Activated naive CD4-positive, alpha-beta T cell treated with anti-CD3 and anti-CD28 coated beads, Interleukin-2, amount 10 ng/mL, durations not matched to agents 7 days and 5 days (primary cell): Measurements from ENCODE around the gene PPP1R17.

Experiments
- CTCF ChIA-PET: fragments of 350-600 bp; sonication (Branson Sonifier 250); formaldehyde crosslinking; loops from one replicate; lab custom pipeline; 2021; ENCODE audit warnings: antibody characterized with exemption; lab: Charles Lee
- DNase-seq: peaks from one replicate; pipeline ENCODE4 v3.0.0-alpha.2; 2020
- H3K27ac Mint-ChIP-seq: one replicate; pipeline ENCODE4 v1.8.0; 2021; ENCODE audit warnings: mild to moderate bottlenecking, moderate library complexity, mixed read lengths
- H3K27me3 Mint-ChIP-seq: one replicate; pipeline ENCODE4 v1.8.0; 2021; ENCODE audit warnings: mild to moderate bottlenecking, mixed read lengths
- H3K36me3 Mint-ChIP-seq: one replicate; pipeline ENCODE4 v1.8.0; 2021; ENCODE audit warnings: mixed read lengths
- H3K4me1 Mint-ChIP-seq: one replicate; pipeline ENCODE4 v1.8.0; 2021; ENCODE audit warnings: mixed read lengths
- H3K4me3 Mint-ChIP-seq: one replicate; pipeline ENCODE4 v1.8.0; 2021; ENCODE audit warnings: mild to moderate bottlenecking, moderate library complexity, mixed read lengths
- H3K9me3 Mint-ChIP-seq: one replicate; pipeline ENCODE4 v1.8.0; 2021; ENCODE audit warnings: mixed read lengths

PPP1R17 gene

GRCh38 chr7:31687024-31687748 is at the start of gene PPP1R17:
Gene PPP1R17 (plus strand): TSS chr7:31687215. CDS start chr7:31692442, 5,227 bp downstream.
- no peaks in the 10 kb centered on the region for H3K27me3 Mint-ChIP-seq
- H3K9me3 Mint-ChIP-seq, result no peaks in the 10 kb centered on the region
- H3K27ac Mint-ChIP-seq, result no peak within 1 kb of the TSS
- H3K36me3 Mint-ChIP-seq, result no peaks in the 10 kb centered on the region
- H3K4me1 Mint-ChIP-seq, result no peaks in the 10 kb centered on the region
- DNase-seq, result no peak
- CTCF ChIA-PET, result no interaction called here
- no peak within 1 kb of the TSS for H3K4me3 Mint-ChIP-seq

GRCh38 chr7:31640381-31640780 is 46.6 kb upstream of the PPP1R17 start:
- no peaks in the 10 kb centered on the region for H3K9me3 Mint-ChIP-seq
- no peak for DNase-seq

GRCh38 chr7:31642681-31643115 is 44.3 kb upstream of the PPP1R17 start:
- no peaks in the 10 kb centered on the region for H3K9me3 Mint-ChIP-seq
- no peak overlapping the region for H3K4me3 Mint-ChIP-seq
- DNase-seq, result no peak
- CTCF ChIA-PET, result no interaction called here
- no peaks in the 10 kb centered on the region for H3K4me1 Mint-ChIP-seq
- no peak overlapping the region for H3K27ac Mint-ChIP-seq
- no peaks in the 10 kb centered on the region for H3K36me3 Mint-ChIP-seq
- no peaks in the 10 kb centered on the region for H3K27me3 Mint-ChIP-seq

More at GRCh38 chr7:31640381-31640780, 46.6 kb upstream of the PPP1R17 start:
- Mint-ChIP-seq H3K4me1 (no peaks in the 10 kb centered on the region), H3K27me3 (no peaks in the 10 kb centered on the region), H3K27ac (no peak overlapping the region), H3K36me3 (no peaks in the 10 kb centered on the region), H3K4me3 (no peak overlapping the region)
- CTCF ChIA-PET, result interaction anchor here (1.1 kb wide), 1 partner anchor 702 kb away, joined by 3 read pairs; no protein-coding TSS in a partner anchor

- Mint-ChIP-seq H3K27ac (no peak overlapping the region), H3K27me3 (no peaks in the 10 kb centered on the region), H3K36me3 (no peaks in the 10 kb centered on the region), H3K9me3 (no peaks in the 10 kb centered on the region), H3K4me1 (no peaks in the 10 kb centered on the region), H3K4me3 (no peak overlapping the region)
- no peak for DNase-seq
- CTCF ChIA-PET, result no interaction called here
Measured at GRCh38 chr7:31646942-31647341, 40.1 kb upstream of the PPP1R17 start.

- no peak overlapping the region for H3K4me3 Mint-ChIP-seq
- DNase-seq, result no peak
- no peaks in the 10 kb centered on the region for H3K4me1 Mint-ChIP-seq
- no peak overlapping the region for H3K27ac Mint-ChIP-seq
- no peaks in the 10 kb centered on the region for H3K36me3 Mint-ChIP-seq
- CTCF ChIA-PET, result no interaction called here
- no peaks in the 10 kb centered on the region for H3K27me3 Mint-ChIP-seq
- no peaks in the 10 kb centered on the region for H3K9me3 Mint-ChIP-seq
Measured at GRCh38 chr7:31647511-31647910, 39.5 kb upstream of the PPP1R17 start.

- CTCF ChIA-PET, result no interaction called here
- Mint-ChIP-seq H3K9me3 (no peaks in the 10 kb centered on the region), H3K27me3 (no peaks in the 10 kb centered on the region), H3K36me3 (no peaks in the 10 kb centered on the region), H3K4me1 (no peaks in the 10 kb centered on the region), H3K27ac (no peak overlapping the region), H3K4me3 (no peak overlapping the region)
- DNase-seq, result no peak
Measured at GRCh38 chr7:31648288-31648687, 38.7 kb upstream of the PPP1R17 start.

- no peak overlapping the region for H3K27ac Mint-ChIP-seq
- CTCF ChIA-PET, result no interaction called here
- no peak overlapping the region for H3K4me3 Mint-ChIP-seq
- no peaks in the 10 kb centered on the region for H3K36me3 Mint-ChIP-seq
- no peak for DNase-seq
- no peaks in the 10 kb centered on the region for H3K9me3 Mint-ChIP-seq
- H3K27me3 Mint-ChIP-seq, result no peaks in the 10 kb centered on the region
- no peaks in the 10 kb centered on the region for H3K4me1 Mint-ChIP-seq
Measured at GRCh38 chr7:31648880-31649279, 38.1 kb upstream of the PPP1R17 start.

- DNase-seq, result no peak
- Mint-ChIP-seq H3K4me1 (no peaks in the 10 kb centered on the region), H3K27me3 (no peaks in the 10 kb centered on the region), H3K4me3 (no peak overlapping the region), H3K36me3 (no peaks in the 10 kb centered on the region), H3K9me3 (no peaks in the 10 kb centered on the region), H3K27ac (no peak overlapping the region)
- CTCF ChIA-PET, result no interaction called here
Measured at GRCh38 chr7:31651234-31652062, 35.6 kb upstream of the PPP1R17 start.

- Mint-ChIP-seq H3K27ac (no peak overlapping the region), H3K4me3 (no peak overlapping the region), H3K4me1 (no peaks in the 10 kb centered on the region), H3K9me3 (no peaks in the 10 kb centered on the region), H3K27me3 (no peaks in the 10 kb centered on the region), H3K36me3 (no peaks in the 10 kb centered on the region)
- no peak for DNase-seq
- CTCF ChIA-PET, result no interaction called here
Measured at GRCh38 chr7:31652063-31652326, 35.0 kb upstream of the PPP1R17 start.

GRCh38 chr7:31663072-31663471 is 23.9 kb upstream of the PPP1R17 start:
- no peaks in the 10 kb centered on the region for H3K36me3 Mint-ChIP-seq
- CTCF ChIA-PET, result no interaction called here
- H3K27ac Mint-ChIP-seq, result no peak overlapping the region
- peaks cover 3% of the 10 kb centered on the region for H3K9me3 Mint-ChIP-seq
- H3K27me3 Mint-ChIP-seq, result no peaks in the 10 kb centered on the region
- no peak for DNase-seq
- no peaks in the 10 kb centered on the region for H3K4me1 Mint-ChIP-seq
- H3K4me3 Mint-ChIP-seq, result no peak overlapping the region

GRCh38 chr7:31664890-31665289 is 22.1 kb upstream of the PPP1R17 start:
- H3K27ac Mint-ChIP-seq, result no peak overlapping the region
- no peaks in the 10 kb centered on the region for H3K27me3 Mint-ChIP-seq
- H3K36me3 Mint-ChIP-seq, result no peaks in the 10 kb centered on the region
- H3K4me1 Mint-ChIP-seq, result no peaks in the 10 kb centered on the region
- H3K4me3 Mint-ChIP-seq, result no peak overlapping the region
- CTCF ChIA-PET, result no interaction called here
- no peak for DNase-seq
- peaks cover 3% of the 10 kb centered on the region for H3K9me3 Mint-ChIP-seq

GRCh38 chr7:31665546-31665945 is 21.5 kb upstream of the PPP1R17 start:
- H3K9me3 Mint-ChIP-seq, result peaks cover 3% of the 10 kb centered on the region
- no peaks in the 10 kb centered on the region for H3K36me3 Mint-ChIP-seq
- no peak overlapping the region for H3K27ac Mint-ChIP-seq
- H3K27me3 Mint-ChIP-seq, result no peaks in the 10 kb centered on the region
- H3K4me1 Mint-ChIP-seq, result no peaks in the 10 kb centered on the region
- CTCF ChIA-PET, result no interaction called here
- H3K4me3 Mint-ChIP-seq, result no peak overlapping the region
- no peak for DNase-seq

- CTCF ChIA-PET, result no interaction called here
- no peak for DNase-seq
- no peaks in the 10 kb centered on the region for H3K36me3 Mint-ChIP-seq
- H3K27ac Mint-ChIP-seq, result no peak overlapping the region
- no peaks in the 10 kb centered on the region for H3K9me3 Mint-ChIP-seq
- H3K27me3 Mint-ChIP-seq, result no peaks in the 10 kb centered on the region
- H3K4me1 Mint-ChIP-seq, result no peaks in the 10 kb centered on the region
- H3K4me3 Mint-ChIP-seq, result no peak overlapping the region
Measured at GRCh38 chr7:31669461-31669860, 17.6 kb upstream of the PPP1R17 start.

- no peaks in the 10 kb centered on the region for H3K9me3 Mint-ChIP-seq
- H3K4me3 Mint-ChIP-seq, result no peak overlapping the region
- no peaks in the 10 kb centered on the region for H3K27me3 Mint-ChIP-seq
Measured at GRCh38 chr7:31679574-31680305, 7.3 kb upstream of the PPP1R17 start.

More at GRCh38 chr7:31679574-31680305, 7.3 kb upstream of the PPP1R17 start:
- CTCF ChIA-PET, result no interaction called here
- Mint-ChIP-seq H3K27ac (no peak overlapping the region), H3K36me3 (no peaks in the 10 kb centered on the region), H3K4me1 (no peaks in the 10 kb centered on the region)
- DNase-seq, result no peak
